MM.1S (cell line): Measurements from ENCODE around the gene HOXB3.

ENCODE experiments used
- EZH2 ChIP-seq: fragments of 300-600 bp; sonication (generic); optimal IDR thresholded peaks from 2 replicates; pipeline ENCODE3; 2017; ENCODE audit warnings: low read depth, mild to moderate bottlenecking, antibody characterized with exemption, low read length, mixed read lengths
- TF ChIP-seq, protein P1 (sequence below): fragments of 300-600 bp; sonication (generic); IDR thresholded peaks from 2 replicates; pipeline ENCODE4 v1.5.1; 2016; ENCODE audit warnings: antibody characterized with exemption, low read length, mixed read lengths

DNA sequence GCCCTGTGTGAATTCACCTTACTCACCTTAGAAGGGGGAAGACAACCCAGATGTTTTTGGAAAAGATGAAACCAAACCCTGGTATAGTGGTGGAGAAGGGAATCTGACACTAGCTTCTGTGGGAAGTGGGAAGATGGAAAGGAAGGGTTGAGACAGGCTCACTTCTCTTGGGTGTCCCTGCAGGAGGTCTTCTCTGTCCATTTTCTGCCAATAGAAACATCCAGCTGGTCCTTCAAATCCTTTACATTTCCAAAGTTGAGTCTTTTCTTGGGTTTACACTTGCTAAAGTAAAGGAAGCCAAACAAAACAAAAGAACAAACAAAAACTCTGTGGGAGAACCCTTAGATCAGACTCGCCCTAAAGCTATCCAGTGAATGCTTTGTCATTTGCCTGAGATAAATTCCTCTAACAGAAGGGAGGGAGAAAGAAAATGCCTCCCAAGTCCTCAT is 69.4 kb downstream of the HOXB3 start:
- TF ChIP-seq EZH2 = no peak
- TF ChIP-seq, protein P1, sequence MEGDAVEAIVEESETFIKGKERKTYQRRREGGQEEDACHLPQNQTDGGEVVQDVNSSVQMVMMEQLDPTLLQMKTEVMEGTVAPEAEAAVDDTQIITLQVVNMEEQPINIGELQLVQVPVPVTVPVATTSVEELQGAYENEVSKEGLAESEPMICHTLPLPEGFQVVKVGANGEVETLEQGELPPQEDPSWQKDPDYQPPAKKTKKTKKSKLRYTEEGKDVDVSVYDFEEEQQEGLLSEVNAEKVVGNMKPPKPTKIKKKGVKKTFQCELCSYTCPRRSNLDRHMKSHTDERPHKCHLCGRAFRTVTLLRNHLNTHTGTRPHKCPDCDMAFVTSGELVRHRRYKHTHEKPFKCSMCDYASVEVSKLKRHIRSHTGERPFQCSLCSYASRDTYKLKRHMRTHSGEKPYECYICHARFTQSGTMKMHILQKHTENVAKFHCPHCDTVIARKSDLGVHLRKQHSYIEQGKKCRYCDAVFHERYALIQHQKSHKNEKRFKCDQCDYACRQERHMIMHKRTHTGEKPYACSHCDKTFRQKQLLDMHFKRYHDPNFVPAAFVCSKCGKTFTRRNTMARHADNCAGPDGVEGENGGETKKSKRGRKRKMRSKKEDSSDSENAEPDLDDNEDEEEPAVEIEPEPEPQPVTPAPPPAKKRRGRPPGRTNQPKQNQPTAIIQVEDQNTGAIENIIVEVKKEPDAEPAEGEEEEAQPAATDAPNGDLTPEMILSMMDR = no peak
